Measurements from ENCODE around the gene LRIG1.

Gene LRIG1

GRCh38 chr3:66415867-66416428 lies 84.9 kb downstream of the LRIG1 start:
- H3K4me3 ChIP-seq (replicated peaks; ENCODE audit: insufficient read depth, low read length): no peak overlapping the region
- no peak overlapping the region for H3K27ac ChIP-seq (replicated peaks)
- no peak for TF ChIP-seq CTCF (IDR thresholded peaks at IDR 0.05; ENCODE audit: insufficient read depth, low read length)
- TF ChIP-seq REST (IDR thresholded peaks at IDR 0.05; ENCODE audit: insufficient replicate concordance, low read depth): no peak
- no peak for TF ChIP-seq GABPA (IDR thresholded peaks at IDR 0.05; ENCODE audit: low read depth)
- no peak for TF ChIP-seq SPI1 (IDR thresholded peaks at IDR 0.05; ENCODE audit: borderline replicate concordance, low read depth)
- TF ChIP-seq POLR2AphosphoS5 (IDR thresholded peaks at IDR 0.05; ENCODE audit: low read depth): no peak
- H3K27me3 ChIP-seq (ENCODE audit: insufficient read depth, poor library complexity, severe bottlenecking): no peaks in the 10 kb centered on the region
- no peak for DNase-seq (ENCODE audit: low read depth in 1 of 2, low spot score in 1 of 2)

GRCh38 chr3:66414846-66415245 lies 86.0 kb downstream of the LRIG1 start:
- Histone ChIP-seq H3K27ac (replicated peaks) (no peak overlapping the region), H3K4me3 (replicated peaks; ENCODE audit: insufficient read depth, low read length) (no peak overlapping the region), H3K27me3 (ENCODE audit: insufficient read depth, poor library complexity, severe bottlenecking) (no peaks in the 10 kb centered on the region)
- DNase-seq (ENCODE audit: low read depth in 1 of 2, low spot score in 1 of 2): no peak
- TF ChIP-seq POLR2AphosphoS5 (IDR thresholded peaks at IDR 0.05; ENCODE audit: low read depth) (no peak), REST (IDR thresholded peaks at IDR 0.05; ENCODE audit: insufficient replicate concordance, low read depth) (no peak), SPI1 (IDR thresholded peaks at IDR 0.05; ENCODE audit: borderline replicate concordance, low read depth) (no peak), GABPA (IDR thresholded peaks at IDR 0.05; ENCODE audit: low read depth) (no peak), CTCF (IDR thresholded peaks at IDR 0.05; ENCODE audit: insufficient read depth, low read length) (no peak)

- DNase-seq (ENCODE audit: low read depth in 1 of 2, low spot score in 1 of 2): no peak
- no peak overlapping the region for H3K27ac ChIP-seq (replicated peaks)
- no peaks in the 10 kb centered on the region for H3K27me3 ChIP-seq (ENCODE audit: insufficient read depth, poor library complexity, severe bottlenecking)
- no peak overlapping the region for H3K4me3 ChIP-seq (replicated peaks; ENCODE audit: insufficient read depth, low read length)
- TF ChIP-seq GABPA (IDR thresholded peaks at IDR 0.05; ENCODE audit: low read depth): no peak
- TF ChIP-seq CTCF (IDR thresholded peaks at IDR 0.05; ENCODE audit: insufficient read depth, low read length): no peak
- TF ChIP-seq REST (IDR thresholded peaks at IDR 0.05; ENCODE audit: insufficient replicate concordance, low read depth): no peak
- TF ChIP-seq POLR2AphosphoS5 (IDR thresholded peaks at IDR 0.05; ENCODE audit: low read depth): no peak
- no peak for TF ChIP-seq SPI1 (IDR thresholded peaks at IDR 0.05; ENCODE audit: borderline replicate concordance, low read depth)
Measured at GRCh38 chr3:66413151-66413751, 87.6 kb downstream of the LRIG1 start.
